Left hindlimb (tissue), 1 donor: Measurements from ENCODE around the gene TRMT112.

Experiments used
- DNase-seq: peaks from one replicate; pipeline ENCODE4 v3.0.0-alpha.2; 2018

Gene TRMT112

DNA sequence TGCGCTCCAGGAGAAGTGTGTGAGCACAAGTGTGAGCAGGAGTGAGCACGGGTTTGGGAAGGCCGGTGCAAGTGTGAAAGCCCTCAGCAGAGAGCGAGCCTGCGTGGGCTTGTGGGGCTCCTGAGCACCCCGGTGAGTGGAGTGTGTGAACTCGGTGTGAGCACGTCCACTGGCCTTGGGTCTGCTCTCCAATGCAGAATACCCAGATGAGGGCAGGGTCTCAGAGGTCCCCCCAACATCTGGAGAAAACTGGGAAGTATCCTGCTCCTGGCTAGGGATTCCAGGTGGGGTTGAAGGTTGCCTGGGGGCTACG is 10.8 kb downstream of the TRMT112 start:
- DNase-seq: no peak

DNA sequence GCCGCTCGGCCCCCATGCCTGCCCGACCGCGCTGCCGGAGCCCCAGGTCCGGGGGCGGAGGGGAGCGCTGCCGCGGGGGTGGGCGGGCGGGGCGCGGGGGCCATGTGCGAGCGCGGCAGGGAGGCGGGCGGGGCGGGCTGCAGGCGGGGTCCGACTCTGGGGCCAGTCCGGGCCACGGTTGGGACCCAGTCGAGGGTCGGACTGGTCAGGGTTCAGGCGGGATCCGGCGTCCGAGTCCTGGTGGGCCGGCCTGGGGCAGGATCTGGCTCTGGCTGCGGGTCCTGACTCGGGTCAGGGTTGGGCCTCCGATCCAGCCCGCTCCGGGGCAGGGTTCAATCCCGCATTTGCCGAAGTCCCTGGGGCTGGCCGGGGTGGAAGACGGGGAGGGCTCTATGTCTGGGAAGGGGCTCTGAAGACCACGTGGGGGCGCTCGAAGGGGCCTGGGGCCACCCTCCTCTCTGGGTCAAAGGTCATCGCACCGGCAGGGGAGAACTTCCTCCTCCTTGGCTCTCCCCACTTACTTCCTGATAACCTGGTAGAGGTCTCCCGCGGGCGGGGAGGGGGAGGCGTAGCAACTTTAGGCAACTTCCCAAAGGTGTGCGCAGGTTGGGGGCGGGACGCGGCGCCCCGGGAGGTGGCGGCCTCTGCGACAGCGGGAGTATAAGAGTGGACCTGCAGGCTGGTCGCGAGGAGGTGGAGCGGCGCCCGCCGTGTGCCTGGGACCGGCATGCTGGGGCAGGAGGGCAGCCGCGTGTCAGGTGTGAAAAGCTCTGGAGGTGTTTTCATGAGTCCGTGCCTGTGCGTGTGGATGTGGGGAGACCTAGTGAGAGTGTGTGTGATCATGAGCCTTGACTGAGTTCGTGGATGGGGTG is 11.4 kb downstream of the TRMT112 start:
- DNase-seq: peak; percentile 73

DNA sequence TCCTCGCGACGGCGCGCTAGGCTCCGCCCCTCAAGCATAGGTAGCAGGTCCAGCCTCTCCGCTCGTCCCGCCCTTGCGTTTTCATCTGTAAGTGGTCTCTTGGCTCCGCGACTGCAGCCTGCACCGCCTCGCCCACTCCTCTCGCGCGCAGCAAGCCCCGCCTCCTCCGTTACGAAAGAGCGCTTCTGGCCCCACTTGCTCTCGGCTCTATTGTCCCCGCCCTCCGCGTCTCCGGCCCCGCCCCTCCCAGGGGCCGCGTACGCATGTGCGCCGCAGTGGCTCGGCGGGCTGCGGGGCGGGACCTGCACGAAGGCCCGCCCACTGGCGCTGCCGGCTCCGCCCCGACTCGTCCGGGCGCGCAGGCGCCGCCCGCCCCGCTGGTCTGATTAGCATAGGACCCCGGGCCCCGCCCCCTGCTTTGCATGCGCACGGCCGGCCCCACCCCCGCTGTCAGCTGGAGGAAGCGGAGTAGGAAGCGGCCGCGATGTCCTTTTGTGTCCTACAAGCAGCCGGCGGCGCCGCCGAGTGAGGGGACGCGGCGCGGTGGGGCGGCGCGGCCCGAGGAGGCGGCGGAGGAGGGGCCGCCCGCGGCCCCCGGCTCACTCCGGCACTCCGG is 12.2 kb downstream of the TRMT112 start, which contains the start of gene ESRRA:
Gene ESRRA, plus strand, starts transcription at position 450 of the 616 bp plus-strand sequence. CDS start 1,656 bp downstream, outside the sequence.
- DNase-seq: peak; percentile 99

DNA sequence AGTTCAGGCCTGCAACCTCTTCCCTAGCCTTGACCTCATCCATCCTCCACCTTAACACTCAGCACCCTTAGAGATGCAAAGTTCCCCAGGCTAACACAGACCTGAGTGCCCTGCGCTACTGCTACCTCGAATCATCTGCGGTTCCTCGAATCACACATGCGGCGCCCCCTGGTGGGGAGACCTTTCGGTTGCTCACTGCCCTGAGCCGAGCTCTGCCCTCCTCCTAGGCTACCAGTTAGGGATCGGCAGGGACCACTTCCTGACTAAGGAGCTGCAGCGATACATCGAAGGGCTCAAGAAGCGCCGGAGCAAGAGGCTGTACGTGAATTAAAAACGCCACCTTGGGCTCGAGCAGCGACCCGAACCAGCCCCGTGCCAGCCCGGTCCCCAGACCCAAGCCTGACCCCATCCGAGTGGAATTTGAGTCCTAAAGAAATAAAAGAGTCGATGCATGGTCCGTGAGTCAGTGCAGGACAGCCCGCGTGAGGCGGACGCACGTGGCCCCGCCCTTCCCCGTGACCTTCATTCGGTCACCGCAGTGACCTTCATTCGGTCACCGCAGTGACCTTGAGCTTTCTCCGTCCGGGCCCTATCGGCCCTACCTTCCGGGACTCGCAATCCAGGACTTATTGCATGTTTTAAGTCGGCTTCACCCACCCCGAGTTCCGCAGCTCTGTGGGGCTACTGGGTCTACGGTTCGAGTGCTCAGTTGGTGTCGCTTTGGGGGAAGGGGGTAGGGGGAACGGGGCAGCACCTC is 12.9 kb downstream of the TRMT112 start:
- DNase-seq: peak; percentile 86

DNA sequence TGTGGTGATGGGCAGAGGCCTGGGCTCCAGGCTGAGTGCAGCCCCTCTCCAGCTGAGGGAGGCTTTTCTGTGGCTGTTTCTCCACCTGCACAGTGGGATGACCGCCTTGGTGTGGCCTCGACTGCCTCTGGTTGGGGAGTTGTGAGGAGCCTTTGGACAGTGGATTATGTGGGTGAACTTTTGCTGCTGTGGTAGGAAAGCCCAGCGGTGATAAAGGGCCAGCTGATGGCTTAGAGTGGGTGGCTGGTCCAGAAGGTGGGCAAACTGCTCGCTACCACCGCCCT is 13.4 kb downstream of the TRMT112 start:
- DNase-seq: no peak

DNA sequence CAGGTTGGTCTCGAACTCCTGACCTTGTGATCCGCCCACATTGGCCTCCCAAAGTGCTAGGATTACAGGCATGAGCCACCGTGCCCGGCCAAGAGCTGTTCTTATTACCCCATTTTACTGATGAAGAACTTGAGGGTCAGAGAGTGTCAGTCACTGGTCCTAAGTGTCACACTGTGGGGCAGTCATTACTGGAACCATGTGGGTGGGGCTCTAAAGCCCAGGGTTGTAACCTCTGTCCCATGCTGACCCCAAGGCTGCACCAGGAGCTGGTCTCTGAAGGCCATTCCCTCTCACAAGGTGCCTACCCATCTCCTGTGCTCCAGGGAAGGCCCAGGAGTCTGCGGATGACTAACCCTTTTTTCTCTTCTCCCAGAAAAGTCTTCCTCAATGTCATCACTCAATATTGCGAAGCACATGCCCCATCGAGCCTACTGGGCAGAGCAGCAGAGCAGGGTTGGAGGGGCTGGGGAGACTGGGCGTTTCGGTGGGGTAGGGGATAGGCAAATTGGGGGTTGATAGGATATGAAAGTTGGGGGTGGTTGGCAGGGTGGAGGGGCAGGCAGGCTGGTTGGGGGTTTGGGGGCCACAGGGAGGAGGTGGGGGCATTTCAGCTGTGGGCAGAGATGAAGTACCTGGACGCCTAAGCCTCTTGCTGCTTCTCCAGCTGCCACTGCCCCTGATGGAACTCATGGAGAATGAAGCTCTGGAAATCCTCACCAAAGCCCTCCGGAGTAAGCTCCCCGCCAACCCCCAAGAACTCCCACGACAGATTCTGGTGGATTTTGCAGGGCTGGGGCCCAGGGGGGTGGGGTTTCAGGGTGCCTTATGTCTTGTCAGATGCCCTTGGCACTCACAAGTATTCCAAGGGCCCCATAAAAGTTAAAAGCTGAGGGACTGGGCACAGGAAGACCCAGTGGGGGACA is 14.0 kb downstream of the TRMT112 start:
- DNase-seq: no peak

DNA sequence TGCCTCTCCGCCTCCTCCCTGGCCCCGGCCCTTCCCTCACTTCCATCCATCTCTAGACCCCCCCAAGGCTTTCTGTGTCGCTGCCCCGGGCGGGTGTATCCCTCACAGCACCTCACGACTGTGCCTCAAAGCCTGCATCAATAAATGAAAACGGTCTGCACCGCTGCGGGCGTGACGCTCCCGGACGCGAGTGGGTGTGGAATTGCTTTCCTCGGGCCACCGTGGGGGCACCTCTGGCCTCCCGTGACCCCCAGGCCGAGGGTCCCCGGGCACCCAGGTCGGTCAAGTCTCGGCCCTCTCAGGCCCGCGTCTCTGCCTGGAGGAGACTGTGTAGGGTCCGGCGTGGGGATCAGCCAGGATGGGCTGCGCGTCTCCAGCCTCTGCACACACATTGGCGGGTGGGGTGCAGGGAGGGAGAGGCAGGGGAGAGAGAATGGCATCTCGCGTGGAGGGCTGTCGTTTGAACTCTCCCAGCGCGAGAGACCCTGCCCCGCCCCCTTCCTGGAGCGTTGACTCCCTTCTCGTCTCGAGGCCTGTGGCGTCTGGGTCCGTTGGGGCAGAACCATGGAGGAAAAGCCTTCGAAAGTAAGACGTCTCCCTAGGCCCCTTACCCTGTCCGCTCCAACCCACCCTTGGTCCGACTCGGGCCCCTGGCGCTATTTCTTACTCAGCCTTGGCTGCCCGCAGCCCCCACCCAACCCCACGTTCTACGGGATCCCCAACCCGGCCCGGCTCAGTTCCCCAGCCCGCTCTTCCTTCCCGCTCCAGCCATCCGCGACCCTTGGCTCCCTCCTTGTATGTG is 17.3 kb downstream of the TRMT112 start, which contains the start of gene CATSPERZ:
Gene CATSPERZ, plus strand, starts transcription at position 512 of the 802 bp plus-strand sequence. Its CDS starts 53 bp downstream, at position 565.
- no peak for DNase-seq

DNA sequence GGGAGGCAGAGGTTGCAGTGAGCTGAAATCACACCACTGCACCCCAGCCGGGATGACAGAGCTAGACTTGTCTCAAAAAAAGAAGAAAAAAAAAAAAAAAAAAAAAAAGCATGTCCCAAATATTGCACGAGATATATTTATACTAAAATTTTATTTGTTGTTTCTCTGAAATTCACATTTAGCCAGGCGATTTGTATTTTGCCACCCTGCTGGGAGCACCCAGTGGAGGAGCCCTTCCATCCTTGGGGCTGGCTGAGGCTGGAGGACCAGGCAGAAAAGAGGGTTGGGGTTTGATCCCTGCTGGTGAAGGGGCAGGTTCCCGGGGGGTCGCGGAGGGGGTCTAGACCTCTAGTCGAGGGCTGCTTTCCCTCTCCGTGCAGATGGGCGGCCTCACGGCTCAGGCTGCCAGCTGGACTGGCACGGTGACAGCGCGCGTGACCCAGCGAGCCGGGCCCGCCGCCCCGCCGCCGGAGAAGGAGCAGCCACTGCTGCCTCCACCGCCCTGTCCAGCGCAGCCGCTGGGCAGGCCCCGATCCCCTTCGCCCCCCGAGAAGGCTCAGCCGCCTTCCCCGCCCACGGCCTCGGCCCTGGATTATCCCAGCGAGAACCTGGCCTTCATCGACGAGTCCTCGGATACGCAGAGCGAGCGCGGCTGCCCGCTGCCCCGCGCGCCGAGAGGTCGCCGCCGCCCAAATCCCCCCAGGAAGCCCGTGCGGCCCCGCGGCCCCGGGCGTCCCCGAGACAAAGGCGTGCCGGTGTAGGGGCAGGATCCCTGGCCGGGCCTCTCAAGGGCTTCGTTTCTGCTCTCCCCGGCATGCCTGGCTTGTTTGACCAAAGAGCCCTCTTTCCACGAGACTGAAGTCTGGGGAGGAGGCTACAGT is 18.2 kb downstream of the TRMT112 start:
- no peak for DNase-seq

DNA sequence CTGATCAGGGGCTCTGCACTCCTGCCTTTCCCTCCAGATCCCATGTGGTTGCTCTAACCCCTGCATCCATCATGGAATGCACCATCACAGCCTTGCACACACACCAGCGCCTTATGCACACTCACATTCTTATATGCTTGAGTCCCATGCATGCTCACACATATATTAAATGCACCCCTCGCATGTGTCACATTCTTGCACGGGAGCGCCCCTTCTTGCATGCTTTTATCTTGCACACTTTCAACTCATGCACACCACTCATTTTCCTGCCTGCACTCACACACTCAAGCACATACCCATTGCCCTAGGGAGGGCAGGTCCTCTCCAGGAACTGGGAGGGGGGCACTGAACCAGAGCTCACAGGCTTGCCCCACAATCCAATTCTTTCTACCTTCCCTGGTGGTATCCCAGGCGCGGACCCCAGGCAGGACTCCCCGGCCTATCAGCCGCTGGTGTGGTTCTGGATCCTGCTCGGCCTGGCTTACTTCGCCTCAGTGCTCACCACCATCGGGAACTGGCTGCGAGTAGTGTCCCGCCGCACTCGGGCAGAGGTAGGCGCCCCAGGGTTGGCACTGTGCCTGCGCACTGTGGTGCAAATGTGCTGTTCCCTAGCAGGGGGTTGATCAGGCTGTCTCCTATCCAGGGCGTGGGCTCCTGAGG is 19.5 kb downstream of the TRMT112 start:
- no peak for DNase-seq

DNA sequence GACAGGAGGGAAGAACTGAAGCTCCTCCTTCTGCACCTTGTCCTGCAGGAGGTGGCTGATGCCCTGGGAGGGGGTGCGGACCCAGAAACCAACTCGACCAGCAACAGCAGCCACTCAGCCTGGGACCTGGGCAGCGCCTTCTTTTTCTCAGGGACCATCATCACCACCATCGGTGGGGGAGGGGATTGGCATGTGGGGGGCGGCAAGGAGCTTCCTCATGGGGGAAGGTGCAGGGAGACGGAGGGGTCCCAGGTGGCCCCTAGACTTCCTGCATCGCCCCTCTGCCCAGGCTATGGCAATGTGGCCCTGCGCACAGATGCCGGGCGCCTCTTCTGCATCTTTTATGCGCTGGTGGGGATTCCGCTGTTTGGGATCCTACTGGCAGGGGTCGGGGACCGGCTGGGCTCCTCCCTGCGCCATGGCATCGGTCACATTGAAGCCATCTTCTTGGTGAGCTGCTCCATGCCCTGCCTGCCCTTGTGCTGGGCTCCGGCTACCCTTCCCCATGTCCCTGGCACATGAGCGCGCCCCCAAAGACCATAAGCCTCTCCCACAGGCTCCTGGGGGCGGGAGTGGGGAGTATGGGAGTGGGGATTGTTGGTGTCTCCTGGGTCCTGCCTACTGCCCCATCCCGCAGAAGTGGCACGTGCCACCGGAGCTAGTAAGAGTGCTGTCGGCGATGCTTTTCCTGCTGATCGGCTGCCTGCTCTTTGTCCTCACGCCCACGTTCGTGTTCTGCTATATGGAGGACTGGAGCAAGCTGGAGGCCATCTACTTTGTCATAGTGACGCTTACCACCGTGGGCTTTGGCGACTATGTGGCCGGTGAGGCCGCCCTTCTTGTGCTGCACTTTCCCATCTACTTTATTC is 20.3 kb downstream of the TRMT112 start:
- DNase-seq: no peak

DNA sequence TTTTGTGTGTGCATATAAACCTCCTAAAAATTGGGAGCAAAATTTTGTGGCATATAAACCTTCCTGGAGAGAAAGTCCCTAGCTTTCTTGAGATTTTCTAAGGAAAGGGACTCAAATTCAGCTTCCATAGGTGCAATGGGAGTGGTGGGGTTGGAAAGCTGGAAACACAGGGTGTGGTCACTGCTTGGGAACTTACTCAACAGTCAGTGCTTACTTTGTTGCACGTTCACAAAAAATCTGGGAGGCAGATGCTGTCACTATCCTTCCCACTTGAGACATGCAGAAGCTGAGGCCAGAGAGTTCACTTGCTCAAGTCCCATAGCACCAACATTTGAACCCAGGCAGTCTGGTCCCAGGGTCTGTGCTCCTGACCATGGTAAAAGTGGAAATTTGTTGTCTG is 21.1 kb downstream of the TRMT112 start:
- DNase-seq: no peak

DNA sequence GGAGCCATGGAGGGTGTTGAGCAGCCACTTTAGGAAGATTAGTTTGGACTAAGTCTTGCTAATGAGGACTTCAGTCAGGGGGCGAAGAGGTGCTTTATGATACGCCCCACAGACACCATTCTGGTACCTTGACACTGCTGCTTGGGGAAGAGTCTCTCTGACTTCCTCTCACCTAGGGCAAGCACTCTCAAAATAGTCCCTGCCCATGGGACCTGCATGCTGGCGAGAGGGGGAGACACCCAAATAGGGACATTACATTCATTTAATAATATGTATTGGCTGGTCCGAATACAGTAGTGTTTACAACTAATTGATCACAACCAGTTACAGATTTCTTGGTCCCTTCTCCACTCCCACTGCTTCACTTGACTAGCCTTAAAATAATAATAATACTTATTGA is 21.6 kb downstream of the TRMT112 start:
- no peak for DNase-seq

DNA sequence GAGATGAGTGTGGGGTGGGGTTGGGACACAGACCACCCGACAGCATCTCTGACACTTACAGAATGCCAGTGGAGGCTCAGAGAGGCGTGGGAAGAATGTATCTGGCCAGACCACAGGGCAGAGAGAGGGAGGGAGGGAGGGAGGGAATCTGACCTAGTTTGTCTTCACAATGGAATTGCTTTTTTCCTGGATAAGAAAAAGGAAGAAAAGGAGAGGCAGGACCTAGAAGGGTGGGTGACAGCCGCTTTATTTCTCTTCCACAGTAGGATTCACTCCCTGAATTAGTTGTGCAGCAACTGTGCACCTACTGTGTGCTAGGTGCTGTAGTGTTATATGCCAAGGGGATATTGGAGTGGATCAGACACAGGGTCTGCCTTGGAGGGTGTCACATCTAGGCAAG is 22.6 kb downstream of the TRMT112 start:
- DNase-seq: no peak

DNA sequence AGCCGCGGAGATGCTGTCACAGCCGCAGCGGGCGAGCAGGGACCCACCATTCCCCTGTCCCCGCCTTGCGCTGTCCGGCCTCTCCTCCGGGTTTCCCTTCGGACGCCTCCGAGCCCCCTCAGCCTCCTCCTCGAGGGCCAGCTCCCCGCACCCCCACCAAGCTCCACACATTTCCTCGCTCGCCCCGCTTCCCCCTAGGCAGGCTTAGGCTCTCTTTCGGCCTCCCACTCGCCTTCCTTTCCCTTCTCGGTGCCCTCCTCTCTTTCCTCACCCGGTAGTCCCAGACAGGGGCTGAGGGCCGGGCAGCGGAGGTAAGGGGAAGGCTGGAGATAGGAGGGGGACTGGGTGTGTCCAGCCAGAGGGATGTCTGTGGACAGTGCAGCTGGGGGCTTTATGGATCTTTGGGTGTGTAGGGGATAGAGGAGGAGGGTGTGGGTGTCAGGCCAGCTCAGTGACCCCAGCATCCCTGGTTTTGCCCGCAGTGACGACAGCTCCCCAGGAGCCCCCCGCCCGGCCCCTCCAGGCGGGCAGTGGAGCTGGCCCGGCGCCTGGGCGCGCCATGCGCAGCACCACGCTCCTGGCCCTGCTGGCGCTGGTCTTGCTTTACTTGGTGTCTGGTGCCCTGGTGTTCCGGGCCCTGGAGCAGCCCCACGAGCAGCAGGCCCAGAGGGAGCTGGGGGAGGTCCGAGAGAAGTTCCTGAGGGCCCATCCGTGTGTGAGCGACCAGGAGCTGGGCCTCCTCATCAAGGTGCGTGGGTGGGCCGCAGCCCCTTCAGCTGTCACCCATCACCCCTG is 24.7 kb downstream of the TRMT112 start:
- DNase-seq: no peak

DNA sequence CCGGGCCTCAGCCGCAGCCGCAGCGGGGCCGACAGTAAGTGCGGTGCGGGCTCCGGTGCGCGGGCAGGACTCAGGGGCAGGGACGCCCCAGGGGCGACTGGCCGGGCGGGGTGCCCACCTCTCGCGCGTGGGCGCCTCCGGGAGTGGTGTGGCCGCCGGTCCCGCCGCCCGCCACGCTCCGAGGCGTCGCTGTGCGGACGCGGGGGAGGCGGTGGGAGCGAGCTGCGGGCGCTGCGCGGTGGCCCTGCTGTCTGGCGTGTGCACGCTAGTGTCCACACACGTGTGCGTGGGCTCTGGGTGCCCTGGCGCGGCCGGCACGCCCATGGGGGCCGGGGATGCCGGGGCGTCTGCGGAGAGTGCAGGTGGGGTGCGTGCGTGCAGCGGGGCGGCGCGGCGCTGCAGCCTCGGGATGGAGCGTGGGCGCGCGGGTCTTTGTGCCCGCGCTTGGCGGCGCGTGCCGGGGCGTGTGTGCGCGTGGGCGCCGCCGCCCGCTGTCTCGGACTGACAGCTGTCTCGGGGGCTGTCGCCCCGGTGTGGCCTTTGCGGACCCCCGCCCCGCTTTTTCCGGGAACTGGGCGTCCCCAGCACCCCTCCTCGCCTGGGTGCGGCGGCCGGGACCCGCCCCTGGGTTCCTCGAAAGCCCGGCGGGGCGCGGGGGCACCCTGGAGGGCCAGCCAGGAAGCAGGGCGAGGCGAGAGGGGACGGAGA is 25.5 kb downstream of the TRMT112 start:
- DNase-seq: no peak

DNA sequence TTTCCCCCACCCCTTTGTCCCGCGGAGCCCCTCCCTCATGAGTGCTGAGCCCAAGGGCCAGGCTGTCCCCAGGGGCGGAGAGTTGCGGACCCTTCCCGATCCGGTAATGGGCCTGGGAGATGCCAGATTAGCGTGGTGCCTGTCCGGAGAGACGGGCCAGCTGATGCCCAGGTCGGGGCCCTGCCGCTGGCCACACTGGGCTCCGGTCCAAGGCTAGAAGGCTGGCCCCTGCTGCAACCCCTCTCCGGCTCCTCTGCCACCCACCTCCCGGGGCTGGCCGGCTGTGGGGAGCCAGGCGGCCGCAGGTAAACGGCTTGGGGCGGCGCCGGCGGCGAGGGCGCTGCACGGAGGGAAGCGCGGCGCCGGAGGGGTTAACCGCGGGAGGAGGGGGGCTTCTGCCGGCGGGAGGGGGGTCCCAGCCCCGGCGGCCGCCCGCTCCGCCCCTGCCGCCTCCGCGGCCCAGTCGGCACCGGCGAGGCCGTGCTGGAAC is 26.1 kb downstream of the TRMT112 start, which contains the start of gene KCNK4:
Gene KCNK4, plus strand, starts transcription at position 41 of the 490 bp plus-strand sequence. CDS start 1,717 bp downstream, outside the sequence.
- no peak for DNase-seq
